ENCODE results near the gene DISP2.

DISP2 gene

GRCh38 chr15:40320409-40320808, 37.6 kb upstream of the DISP2 start:
- no peak for TF ChIP-seq GLIS1 (tag by site-specific recombination; IDR thresholded peaks at IDR 0.05)
- no peak for TF ChIP-seq ZNF777 (tag by site-specific recombination; IDR thresholded peaks at IDR 0.05; ENCODE audit: borderline replicate concordance)
- no peak for TF ChIP-seq ZNF488 (tag by site-specific recombination; IDR thresholded peaks at IDR 0.05)
- TF ChIP-seq HOXA7 (CRISPR knock-in tag; IDR thresholded peaks at IDR 0.05; ENCODE audit: borderline replicate concordance): no peak
- TF ChIP-seq OSR2 (tag by site-specific recombination; IDR thresholded peaks at IDR 0.05): no peak
- TF ChIP-seq ZNF18 (tag by site-specific recombination; IDR thresholded peaks at IDR 0.05): no peak
- no peak for TF ChIP-seq ZNF280D (tag by site-specific recombination; IDR thresholded peaks at IDR 0.05)
- TF ChIP-seq ZNF423 (tag by site-specific recombination; IDR thresholded peaks at IDR 0.05): no peak
- no peak for TF ChIP-seq ZNF707 (tag by site-specific recombination; IDR thresholded peaks at IDR 0.05)
- no peak for TF ChIP-seq EGR2 (tag by site-specific recombination; IDR thresholded peaks at IDR 0.05; ENCODE audit: low read depth)
- H3K4me1 ChIP-seq (ENCODE audit: control insufficient read depth, insufficient read depth, low read length): peaks cover 13% of the 10 kb centered on the region; the same call in 1 of the 2 replicates
- CTCF ChIA-PET: interaction anchor here (0.7 to 16.0 kb wide), 13 partner anchors 10 to 847 kb away, joined by 3 to 248 read pairs (median 5); no protein-coding TSS in a partner anchor
- no peak overlapping the region for H3K27ac ChIP-seq (ENCODE audit: extremely low read depth, low read depth, low read length)
- POLR2A ChIA-PET: no interaction called here
- peaks cover 0 to under 1% of the 10 kb centered on the region in 2 experiments; a peak in 1 of 3 replicates for H3K36me3 ChIP-seq (ENCODE audit: control insufficient read depth in 2 of 2, insufficient read depth in 1 of 2, low read length in 2 of 2)
- H3K4me3 ChIP-seq (ENCODE audit: low read depth, low read length): no peak overlapping the region
- H3K9me3 ChIP-seq (ENCODE audit: control insufficient read depth, insufficient read depth, low read depth, low read length): no peaks in the 10 kb centered on the region

GRCh38 chr15:40320931-40321371, 37.1 kb upstream of the DISP2 start:
- CTCF ChIA-PET: interaction anchor here (0.6 to 5.2 kb wide), 16 partner anchors 9 to 429 kb away, joined by 3 to 64 read pairs (median 4); no protein-coding TSS in a partner anchor
- TF ChIP-seq ZNF654 (tag by site-specific recombination; IDR thresholded peaks at IDR 0.05; ENCODE audit: low read depth) (peak; percentile 41), ZNF596 (tag by site-specific recombination; IDR thresholded peaks at IDR 0.05) (no peak), ZBTB6 (tag by site-specific recombination; IDR thresholded peaks at IDR 0.05) (peak; percentile 62), ZNF561 (tag by site-specific recombination; IDR thresholded peaks at IDR 0.05; ENCODE audit: borderline replicate concordance) (0 out of 2 replicates have a peak, but pooled peaks have one; percentile 16), SCRT1 (tag by site-specific recombination; IDR thresholded peaks at IDR 0.05; ENCODE audit: borderline replicate concordance) (peak; percentile 65), SCRT2 (tag by site-specific recombination; IDR thresholded peaks at IDR 0.05) (peak; percentile 89), PBX3 (CRISPR knock-in tag; IDR thresholded peaks at IDR 0.05) (no peak), ZNF354C (tag by site-specific recombination; IDR thresholded peaks at IDR 0.05; ENCODE audit: borderline replicate concordance, low read depth) (no peak), ZNF585B (tag by site-specific recombination; IDR thresholded peaks at IDR 0.05) (no peak), ZNF529 (tag by site-specific recombination; IDR thresholded peaks at IDR 0.05; ENCODE audit: insufficient replicate concordance) (no peak), PATZ1 (tag by site-specific recombination; IDR thresholded peaks at IDR 0.05) (peak; percentile 26; the same call in 1 of the 2 replicates), ZNF175 (tag by site-specific recombination; IDR thresholded peaks at IDR 0.05) (no peak), ZFHX2 (tag by site-specific recombination; conservative IDR thresholded peaks at IDR 0.05) (no peak), ZNF112 (tag by site-specific recombination; IDR thresholded peaks at IDR 0.05) (no peak), ZNF24 (tag by site-specific recombination; IDR thresholded peaks at IDR 0.05) (no peak), FEZF1 (tag by site-specific recombination; IDR thresholded peaks at IDR 0.05) (peak; percentile 79), GLIS1 (tag by site-specific recombination; IDR thresholded peaks at IDR 0.05) (peak; percentile 91)

More at GRCh38 chr15:40320931-40321371, 37.1 kb upstream of the DISP2 start:
- Histone ChIP-seq H3K36me3 (ENCODE audit: control insufficient read depth in 2 of 2, insufficient read depth in 1 of 2, low read length in 2 of 2) (peaks cover 0 to 4% of the 10 kb centered on the region in 2 experiments; a peak in 1 of 3 replicates), H3K27ac (ENCODE audit: extremely low read depth, low read depth, low read length) (no peak overlapping the region), H3K4me3 (ENCODE audit: low read depth, low read length) (no peak overlapping the region), H3K9me3 (ENCODE audit: control insufficient read depth, insufficient read depth, low read depth, low read length) (no peaks in the 10 kb centered on the region), H3K4me1 (ENCODE audit: control insufficient read depth, insufficient read depth, low read length) (peaks cover 13% of the 10 kb centered on the region; the same call in 1 of the 2 replicates)
- POLR2A ChIA-PET: no interaction called here

All from HEK293 (cell line).